HG03175 (cell line): ENCODE data around the gene SLC38A6.

ENCODE experiments used
- ATAC-seq: cut with Tn5 transposase; IDR thresholded peaks from one replicate; pipeline ENCODE4 v1.9.1; 2021; ENCODE audit warnings: mild to moderate bottlenecking, moderate library complexity; ENCODE audit not compliant: unreplicated experiment

The SLC38A6 gene

DNA sequence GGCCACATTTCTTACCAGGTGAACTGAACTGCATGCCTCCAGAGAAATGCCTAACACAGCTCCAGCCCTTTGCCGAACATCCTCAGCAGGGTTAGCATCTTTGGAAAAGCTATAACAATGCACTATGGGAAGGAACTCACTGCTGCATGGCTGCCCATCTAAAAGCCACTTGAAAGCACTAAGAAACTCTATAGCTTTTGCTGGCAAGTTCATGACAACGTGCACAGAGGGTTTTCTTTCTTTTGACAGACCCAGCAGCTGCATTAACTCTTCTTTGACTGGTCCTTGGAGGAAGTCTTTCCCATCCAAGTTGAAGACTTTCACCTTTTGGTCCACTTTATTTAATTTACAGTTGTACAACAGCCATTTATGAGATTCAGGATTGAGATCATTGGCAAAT lies 5.5 kb upstream of the SLC38A6 start:
- ATAC-seq = no peak

DNA sequence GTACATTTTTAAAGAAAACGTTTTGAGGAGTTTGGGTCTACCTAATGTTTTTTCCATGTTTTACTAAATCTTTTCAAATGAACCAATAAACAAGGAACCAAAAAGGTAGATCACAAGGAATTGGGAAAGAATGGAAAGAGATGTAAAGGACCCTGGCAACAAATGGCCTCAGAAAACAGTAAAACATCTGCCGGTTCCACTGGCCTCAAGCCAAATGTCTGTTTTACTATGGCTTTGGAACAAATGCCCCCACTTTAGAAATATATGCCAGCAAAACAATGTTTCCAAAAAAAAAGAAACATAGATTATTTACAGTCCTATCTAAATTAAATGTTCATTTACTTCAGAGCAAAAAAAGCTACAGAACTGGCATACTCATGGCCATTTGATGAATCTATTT lies 3.2 kb upstream of the SLC38A6 start:
- ATAC-seq = no peak

DNA sequence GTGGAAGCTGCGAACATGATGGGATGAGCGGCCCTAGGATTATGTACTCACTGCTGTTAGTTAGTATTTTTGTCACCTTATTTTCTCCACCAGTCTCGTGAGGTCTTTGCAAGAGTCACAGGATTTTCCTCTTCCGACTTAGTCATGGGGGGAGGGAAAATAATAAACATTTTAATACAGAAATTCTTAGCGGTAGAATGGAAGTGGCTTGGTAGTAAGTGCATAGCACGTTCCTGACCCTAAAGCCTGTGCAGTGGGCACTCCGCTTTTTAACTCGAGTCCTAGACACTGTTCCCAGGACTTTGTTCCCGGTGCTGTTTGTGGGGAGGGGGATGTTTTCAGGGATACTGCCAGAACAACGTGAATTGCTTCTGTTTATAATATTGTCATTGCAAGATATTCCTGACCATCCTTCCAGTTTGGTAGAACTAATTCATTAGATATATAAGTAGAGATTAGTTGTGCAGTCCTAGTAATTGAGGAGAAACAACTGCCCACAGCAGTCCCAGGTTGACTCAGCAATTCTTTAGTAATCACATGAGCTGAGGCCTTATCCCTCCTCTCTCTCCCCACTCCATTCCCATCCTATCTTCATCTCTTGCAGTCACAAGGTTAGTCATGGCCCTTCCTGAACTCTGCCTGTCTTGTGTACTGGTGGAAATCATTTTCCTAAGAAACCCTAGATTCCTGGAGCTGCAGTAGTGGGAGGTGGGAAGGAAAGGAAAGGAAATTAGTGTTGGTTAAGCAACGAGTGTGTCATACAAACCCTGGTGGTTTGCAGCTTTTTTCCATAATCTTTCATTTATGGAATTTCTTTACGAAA lies 799 bp downstream of the SLC38A6 start:
- no peak for ATAC-seq

DNA sequence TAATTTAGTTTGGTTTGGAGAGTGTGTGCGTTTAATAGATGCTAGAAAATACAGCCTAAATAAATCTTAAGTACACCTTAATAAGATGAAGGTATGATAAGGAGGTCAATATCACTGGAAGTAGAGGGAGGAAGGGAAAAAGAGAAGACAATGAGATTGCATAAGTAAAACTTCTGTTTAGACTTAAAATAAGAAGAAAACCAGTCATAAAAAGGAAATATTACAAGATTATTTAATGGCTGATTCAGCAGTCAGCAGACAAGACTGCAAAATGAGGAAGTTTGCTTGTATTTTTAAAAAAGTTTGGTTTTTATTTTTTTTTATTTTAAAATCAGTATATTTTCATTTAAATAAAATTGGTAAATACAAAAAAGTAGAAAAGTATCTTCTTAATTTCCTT lies 3.2 kb downstream of the SLC38A6 start:
- no peak for ATAC-seq

DNA sequence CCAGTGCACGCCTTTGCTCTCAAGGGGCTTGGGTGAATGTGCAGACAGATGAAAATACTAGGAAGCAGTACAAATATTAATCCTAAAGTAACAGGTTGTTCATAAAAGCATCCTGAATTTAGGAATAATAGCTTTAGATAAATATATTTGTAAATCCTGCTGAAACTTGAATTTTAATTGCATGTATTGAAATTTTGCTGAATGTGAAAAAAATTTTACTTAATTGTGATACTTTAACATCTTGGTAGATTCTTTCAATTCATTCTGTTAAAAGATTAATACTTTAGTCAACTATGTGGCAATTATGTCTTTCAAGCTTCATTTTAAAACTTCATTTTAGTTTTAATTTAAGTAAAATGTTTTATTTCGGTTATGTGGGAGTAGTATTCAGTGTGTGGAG lies 5.5 kb downstream of the SLC38A6 start:
- ATAC-seq = no peak

DNA sequence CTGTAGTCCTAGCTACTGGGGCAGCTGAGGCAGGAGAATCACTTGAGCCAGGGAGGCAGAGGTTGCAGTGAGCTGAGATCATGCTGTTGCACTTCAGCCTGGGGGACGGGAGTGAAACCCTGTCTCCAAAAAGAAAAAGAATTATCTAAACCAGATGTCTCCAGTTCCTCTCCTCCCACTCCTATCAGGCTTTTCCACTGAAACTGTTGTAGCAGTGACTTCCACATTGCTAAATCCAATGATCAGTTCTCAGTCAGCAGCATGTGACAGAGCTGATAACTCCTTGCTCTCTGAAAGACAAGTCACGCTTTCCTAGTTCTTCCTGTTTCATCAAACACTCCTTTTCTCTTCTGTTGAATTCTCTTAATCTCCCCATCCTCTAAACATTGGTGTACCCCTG lies 8.6 kb downstream of the SLC38A6 start:
- no peak for ATAC-seq

DNA sequence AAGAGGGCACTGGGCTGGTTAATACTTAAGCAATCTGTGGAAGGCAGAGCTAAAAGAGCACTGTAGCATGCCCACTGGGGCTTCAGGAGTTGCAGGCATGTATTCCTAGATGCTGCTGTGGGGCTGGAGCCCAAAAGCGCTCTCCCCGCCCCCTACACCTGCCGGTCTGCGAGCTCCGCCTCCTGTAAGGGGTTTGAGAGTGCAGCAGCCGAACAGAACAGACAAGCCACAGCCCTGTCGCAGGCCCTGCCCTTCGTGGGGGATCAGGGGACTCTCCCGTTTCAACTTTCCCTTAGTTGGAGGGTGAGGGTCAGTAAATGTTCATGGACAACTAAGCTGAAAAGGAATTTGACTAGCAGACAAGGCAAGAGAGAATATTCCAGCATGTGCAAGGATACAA lies 17.6 kb downstream of the SLC38A6 start:
- ATAC-seq = no peak

DNA sequence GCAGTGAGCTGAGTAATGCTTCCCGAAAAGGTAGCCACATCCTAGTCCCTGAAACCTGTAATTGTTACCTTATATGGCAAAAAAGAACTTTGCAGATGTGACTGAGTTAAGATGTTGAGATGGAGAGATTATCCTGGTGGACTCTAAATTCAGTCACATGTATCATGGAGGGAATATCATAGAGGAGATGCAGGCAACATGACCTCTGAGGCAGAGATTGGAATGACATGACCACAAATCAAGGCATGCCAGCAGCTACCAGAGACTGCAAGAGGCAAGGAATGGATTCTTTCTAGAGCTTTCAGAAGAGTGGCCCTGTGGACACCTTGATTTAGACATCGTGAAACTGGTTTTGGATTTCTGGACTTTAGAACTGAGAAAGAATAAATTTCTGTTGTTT lies 18.5 kb downstream of the SLC38A6 start:
- no peak for ATAC-seq

DNA sequence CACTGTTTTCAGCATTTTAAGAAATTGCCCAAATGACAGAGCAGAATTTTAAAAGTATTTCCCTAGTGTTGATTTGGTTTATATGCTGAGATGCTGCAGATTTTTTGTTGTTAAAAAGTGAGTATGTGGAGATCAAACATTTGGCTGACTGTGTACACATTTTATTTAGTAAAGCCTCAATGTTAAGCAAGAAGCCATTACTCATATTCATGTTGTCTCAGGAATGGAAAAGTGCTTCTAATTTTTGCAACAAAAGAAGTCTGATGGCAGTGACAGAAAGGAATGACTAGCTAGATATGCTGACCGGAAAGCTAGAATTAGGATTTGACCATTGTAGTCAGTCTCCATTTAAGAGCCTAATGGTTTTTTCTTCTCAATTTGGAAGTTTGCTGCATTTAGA lies 22.5 kb downstream of the SLC38A6 start:
- no peak for ATAC-seq

DNA sequence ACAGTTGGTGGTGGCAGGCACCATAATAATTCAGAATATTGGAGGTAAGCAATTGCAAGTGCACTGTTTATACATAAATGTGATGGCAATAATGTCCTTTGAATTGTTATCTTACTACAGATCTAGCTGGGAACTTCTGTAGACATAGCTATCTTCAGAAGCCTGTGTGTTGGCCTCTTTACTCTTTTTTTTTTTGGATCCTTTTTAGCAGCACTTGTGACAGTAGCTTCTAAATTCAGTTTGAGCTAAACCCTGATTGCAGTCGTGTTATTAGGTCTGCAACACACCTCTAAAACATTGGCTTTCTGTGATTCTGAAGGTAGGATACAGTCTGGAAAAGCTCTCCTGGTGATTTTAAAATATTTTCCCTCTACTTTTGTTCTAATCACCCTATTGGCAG lies 38.5 kb downstream of the SLC38A6 start:
- ATAC-seq = no peak

DNA sequence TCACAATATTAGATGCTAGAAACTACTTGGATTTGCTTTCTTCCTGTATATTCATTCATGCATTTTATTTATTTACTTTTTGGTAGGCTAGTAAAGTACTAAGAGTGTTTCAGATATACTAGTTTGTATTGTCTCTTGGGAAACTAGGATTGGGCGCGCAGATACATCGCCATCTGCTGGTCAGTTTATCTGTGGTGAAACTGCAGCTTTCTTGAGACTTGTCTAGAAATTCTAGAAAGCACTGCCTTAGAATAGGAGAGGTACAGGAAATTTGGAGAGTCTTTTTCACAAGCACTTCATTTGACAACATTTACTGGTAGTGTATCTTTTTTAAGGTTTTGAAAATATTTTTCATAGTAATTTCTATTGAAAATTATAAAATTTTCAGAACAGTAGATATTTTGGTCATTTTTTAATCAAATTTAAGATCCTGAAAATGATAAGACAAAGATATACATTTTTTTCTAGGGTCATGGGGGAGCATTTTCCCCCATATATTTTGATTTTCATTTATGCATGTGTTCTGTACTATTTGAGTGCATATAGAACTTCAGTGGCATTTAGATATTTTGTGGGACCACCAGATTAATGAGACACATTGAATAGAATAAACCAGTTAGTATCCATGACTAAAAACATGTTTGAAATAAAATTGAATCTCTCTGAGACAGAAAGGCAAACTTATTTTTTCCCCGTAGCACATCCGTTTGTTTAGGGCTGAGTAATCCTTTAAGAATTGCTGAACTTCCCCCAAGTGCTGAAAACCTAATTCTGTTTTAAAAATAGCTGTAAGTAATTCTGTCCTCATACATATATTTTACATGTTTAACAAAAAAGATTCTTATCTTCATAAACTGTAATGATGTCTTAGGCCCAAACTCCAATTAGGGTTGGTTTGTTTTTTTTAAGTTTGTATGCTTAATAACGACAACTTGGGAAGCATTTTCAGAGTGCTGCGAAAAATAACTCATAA lies 44.5 kb downstream of the SLC38A6 start:
- peak; percentile 71 for ATAC-seq

DNA sequence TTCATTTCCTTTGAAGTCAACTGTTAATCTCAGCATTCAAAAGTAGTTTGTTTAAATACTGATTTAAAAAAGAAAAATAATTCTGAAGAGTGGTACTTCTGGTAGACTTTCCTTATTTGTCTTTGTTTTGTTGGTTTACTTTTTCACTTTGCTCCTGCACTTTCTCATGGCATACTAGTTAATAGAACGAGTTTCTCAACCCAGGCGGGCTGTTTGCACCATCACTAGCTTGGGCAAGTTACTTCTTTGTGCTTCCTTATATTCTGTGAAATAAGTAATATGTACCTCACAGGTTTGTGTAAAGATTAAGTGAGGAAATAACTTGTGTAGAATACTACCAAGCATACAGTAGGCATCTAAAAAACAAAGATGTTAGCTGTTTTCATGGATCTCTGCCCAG lies 45.5 kb downstream of the SLC38A6 start:
- no peak for ATAC-seq

DNA sequence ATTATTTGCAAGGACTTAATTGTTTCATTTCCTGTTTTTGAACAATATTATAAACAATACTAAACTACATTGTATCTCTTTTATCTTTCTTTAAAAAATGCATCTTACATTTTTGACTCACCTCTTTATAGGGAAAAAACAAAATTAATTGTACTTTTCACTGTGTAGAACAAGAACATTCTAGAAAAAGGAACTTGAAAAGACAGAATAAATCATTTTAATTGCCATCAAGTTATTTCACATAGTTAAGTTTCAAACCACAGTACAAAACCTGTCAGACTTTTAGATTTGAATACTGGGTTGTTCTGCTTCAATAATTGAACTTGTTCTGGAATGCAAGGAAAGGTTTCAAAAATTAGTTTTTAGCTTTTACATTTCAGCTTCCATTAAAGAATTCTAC lies 50.0 kb downstream of the SLC38A6 start:
- no peak for ATAC-seq

DNA sequence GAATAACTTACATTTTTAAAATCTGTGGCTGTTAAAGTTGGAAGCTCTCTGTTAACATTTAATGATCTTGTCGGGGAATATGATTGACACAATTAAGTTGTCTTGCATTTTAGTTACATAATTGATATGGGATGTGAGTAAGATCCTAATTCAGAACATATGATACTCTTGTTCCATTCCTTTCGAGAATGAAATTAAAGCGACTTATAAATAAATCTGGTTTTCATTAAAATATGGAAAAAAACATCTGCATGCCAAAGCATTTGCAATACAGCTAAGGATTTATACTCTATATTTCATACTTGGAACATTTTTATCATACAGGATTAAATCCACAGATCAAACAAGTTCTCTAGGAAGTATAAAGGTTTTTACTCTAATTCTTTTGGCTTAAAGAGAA lies 52.0 kb downstream of the SLC38A6 start:
- no peak for ATAC-seq

DNA sequence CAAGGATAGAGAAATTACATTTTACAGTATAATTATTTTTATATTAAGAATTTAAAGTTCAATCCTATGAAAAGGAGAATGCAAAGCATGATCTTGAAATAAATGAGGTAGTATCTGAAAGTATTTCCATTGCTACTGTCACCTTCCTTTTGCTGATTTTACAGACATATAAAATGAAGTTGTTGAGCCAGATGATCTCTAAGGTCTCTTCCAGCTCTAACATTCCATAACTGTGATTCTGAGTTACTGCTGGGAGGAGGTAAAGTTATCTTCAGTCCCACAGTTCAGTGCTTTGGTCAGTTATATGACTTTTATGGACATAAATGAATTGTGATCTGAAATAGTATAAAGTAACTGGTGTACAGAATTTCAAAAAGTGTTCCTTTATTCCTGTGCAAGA lies 52.8 kb downstream of the SLC38A6 start:
- no peak for ATAC-seq

DNA sequence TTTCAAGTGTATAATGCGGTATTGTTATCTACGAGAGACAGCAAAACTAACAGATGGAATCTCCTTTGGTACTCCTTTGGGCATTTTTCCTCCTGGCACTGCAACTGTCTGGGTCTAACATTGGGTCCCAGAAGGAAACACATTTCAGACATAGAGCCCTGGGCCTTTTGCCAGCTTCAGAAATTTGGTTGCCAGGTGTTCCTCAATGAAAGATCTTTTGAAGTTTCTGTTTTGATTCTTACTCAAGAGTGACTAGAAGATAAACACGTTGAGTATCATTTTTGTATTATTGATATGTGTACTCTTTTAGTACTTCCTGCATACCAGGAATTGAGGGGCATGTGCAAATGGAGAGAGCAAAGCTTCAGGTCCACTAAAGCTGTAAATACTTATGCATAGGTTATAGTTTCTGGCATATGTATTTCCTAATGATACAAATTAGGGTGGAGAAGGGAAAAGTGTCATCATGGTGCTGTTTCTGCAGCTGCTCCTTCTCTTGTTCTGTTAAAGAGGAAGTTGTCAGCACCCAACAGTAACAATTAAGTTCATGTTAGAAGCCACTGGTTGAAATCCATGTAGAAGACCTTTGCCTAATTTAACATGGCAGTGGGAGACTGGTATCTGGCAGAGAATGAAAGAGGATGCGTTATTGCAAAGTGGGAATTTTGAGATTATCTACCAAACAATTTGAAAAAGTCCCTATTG lies 53.5 kb downstream of the SLC38A6 start:
- ATAC-seq = peak; percentile 82

DNA sequence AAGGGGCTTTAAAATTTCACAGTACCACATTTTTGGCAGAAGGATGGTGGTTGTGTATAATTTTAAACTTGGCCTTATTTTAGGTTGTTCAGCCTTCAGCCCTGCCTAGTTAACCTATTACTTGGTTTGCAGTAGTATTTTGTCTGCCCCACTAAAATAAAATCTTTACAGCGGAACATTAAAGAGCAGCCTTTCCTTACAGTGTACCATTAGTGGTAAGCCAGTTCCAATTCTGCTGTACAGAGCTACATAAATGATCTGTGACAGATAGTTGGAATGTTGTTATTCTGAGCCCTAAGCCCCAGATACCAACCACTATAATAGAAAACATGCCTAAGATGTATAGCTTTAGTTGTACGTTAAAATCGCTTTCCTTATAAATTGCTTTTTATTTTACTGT lies 56.2 kb downstream of the SLC38A6 start:
- no peak for ATAC-seq

DNA sequence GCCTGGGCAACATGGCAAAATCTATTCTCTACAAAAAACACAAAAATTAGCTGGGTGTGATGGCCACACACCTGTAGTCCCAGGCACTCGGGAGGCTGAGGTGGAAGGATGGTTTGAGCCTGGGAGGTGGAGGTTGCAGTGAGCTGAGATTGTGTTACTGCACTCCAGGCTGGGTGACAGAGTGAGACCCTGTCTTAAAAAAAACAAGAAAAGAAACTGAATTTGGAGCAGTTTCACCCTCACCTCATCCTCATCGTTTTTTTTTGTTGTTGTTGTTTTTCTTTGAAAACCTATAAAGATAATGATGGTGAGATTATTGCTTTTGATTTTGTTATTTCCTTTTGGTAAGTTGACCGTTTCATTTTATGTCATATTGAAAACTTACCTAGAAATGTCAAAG lies 60.7 kb downstream of the SLC38A6 start:
- no peak for ATAC-seq

DNA sequence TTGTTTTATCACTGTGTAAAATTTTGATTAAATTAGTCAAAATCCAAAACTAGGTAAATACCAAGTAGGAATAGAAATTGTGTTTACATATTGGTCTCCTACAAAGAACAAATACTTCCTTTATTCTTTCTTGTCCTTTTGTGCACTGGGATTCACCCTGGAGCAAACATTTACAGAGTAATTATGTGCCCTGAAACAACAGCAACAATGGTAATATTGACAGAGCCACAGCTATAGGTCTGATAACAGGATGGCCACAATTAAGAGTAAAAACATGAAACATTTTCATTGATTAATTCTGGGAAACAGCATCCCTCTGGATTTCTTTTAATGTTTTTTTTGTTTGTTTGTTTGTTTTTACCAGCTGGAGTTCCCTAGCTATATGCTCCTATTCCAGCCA lies 61.2 kb downstream of the SLC38A6 start:
- ATAC-seq = no peak

DNA sequence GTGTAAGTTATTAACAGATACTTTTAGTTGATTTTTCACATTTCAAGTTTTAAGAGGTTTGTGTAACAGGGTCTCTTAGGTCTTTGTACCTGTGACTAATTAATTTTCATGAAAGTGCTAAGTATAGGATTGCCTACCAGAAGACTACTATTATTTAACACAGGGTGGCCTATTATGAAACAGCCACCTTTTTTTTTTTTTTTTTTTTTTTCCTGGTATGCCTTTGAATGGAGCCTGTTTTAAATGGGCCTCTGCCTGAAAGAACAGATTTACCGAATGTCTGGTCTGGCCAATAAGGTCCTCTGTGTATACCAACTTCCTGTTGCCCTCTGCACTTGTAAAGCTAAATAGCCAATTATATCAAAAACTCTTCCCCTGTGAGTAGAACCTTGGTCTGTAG lies 62.5 kb downstream of the SLC38A6 start:
- ATAC-seq = no peak

DNA sequence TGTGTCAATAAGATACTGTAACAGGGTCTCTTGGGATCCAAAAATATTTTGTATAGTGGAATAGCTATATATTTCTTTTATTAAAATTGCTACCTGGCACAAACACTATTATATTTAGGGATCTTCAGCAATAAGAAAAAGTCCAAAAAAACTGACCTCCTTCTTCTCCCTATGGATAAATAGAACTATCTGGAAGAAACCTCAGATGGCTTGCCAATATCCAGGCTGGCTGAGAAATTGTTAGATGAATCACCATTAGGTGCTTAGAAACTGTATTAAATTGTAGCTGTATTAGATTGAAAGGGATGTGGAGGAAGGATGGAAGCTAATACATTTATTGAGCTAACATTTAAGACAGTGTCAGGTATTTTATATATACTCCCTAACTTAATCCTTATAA lies 66.0 kb downstream of the SLC38A6 start:
- no peak for ATAC-seq
